22Rv1 (cell line): ENCODE measurements around the gene CFAP20.

Source experiments
- ZFX ChIP-seq: fragments of 450-650 bp; IDR thresholded peaks from 2 replicates; pipeline ENCODE4 v1.6.1; 2017; ENCODE audit warnings: antibody characterized with exemption, borderline replicate concordance
- TF ChIP-seq, protein P1 (sequence below): fragments of 450-650 bp; IDR thresholded peaks from 2 replicates; pipeline ENCODE4 v1.5.1; 2017; ENCODE audit warnings: mild to moderate bottlenecking

DNA sequence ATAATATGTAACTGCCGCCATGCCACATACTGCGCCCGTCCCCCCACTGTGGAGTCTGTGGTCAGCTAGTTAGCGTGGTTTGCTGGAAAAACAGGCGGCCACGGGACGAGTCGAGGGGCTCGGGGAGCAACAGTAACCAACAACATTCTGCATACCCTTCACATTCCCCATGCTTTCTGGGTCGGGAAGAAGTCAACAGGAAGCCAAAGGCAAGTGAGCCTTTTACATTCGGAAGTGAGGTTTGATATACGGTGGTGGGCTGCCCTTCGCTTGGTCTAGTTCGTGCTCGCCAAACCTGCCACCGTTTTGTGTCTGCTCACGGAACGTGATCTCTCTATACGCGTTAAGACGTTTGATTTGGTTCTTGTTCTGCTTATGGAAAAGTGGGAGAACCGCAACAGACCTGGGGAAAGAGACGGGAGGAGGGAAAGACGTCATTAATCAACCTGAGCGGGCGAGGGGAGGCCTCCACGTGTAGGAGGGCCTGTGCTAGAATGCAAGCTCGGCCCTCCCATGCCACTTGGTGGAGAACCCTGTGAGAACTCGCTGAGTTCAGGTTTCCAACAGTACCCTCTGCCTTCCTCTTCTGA lies 28.9 kb upstream of the CFAP20 start:
- TF ChIP-seq, protein P1, sequence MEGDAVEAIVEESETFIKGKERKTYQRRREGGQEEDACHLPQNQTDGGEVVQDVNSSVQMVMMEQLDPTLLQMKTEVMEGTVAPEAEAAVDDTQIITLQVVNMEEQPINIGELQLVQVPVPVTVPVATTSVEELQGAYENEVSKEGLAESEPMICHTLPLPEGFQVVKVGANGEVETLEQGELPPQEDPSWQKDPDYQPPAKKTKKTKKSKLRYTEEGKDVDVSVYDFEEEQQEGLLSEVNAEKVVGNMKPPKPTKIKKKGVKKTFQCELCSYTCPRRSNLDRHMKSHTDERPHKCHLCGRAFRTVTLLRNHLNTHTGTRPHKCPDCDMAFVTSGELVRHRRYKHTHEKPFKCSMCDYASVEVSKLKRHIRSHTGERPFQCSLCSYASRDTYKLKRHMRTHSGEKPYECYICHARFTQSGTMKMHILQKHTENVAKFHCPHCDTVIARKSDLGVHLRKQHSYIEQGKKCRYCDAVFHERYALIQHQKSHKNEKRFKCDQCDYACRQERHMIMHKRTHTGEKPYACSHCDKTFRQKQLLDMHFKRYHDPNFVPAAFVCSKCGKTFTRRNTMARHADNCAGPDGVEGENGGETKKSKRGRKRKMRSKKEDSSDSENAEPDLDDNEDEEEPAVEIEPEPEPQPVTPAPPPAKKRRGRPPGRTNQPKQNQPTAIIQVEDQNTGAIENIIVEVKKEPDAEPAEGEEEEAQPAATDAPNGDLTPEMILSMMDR: no peak
- no peak for TF ChIP-seq ZFX
